H1 (cell line): Measurements from ENCODE around the gene COQ5. TPM values are rescaled to one million over a fixed set of nuclear protein-coding genes. Genes with fewer than 3 reads are reported as not detected.
A peak's percentile ranks its signal among the peaks of the same experiment; 100 is the strongest.

Experiments
- CTCF ChIA-PET: fragments of 300-600 bp; sonication (Branson Sonifier 250); formaldehyde crosslinking; loops from one replicate; lab custom pipeline; 2021; ENCODE audit not compliant: partially characterized antibody; lab: Charles Lee
- POLR2A ChIA-PET: fragments of 300-600 bp; sonication (Branson Sonifier 250); formaldehyde crosslinking; loops from one replicate; lab custom pipeline; 2021; ENCODE audit warnings: inconsistent platforms; ENCODE audit not compliant: partially characterized antibody; lab: Charles Lee
- DNase-seq, 2 experiments: peaks; one replicate each; pipeline versions ENCODE4 v3.0.0 to v3.0.0-alpha.2; 2010 to 2022; ENCODE audit warnings: low spot score in 2 of 2, low read depth in 1 of 2, mixed read lengths in 1 of 2
- FAIRE-seq: peaks from 2 replicates; lab custom pipeline; 2011; peaks lifted over from hg19 to GRCh38; lab: Jason Lieb, UNC
- H2AFZ ChIP-seq: 2 replicates; pipeline ENCODE4 v1.8.1; 2012; ENCODE audit warnings: low read length, inconsistent platforms
- H2AK5ac ChIP-seq: 2 replicates; pipeline ENCODE4 v1.6.1; 2013; ENCODE audit warnings: low read depth, low read length
- H2BK120ac ChIP-seq: replicated peaks from 2 replicates; pipeline ENCODE3; 2013; ENCODE audit warnings: low read depth, low read length, inconsistent platforms
- H2BK12ac ChIP-seq: 2 replicates; pipeline ENCODE4 v1.6.1; 2013; ENCODE audit warnings: low read depth, low read length
- H2BK15ac ChIP-seq: 2 replicates; pipeline ENCODE4 v1.6.1; 2013; ENCODE audit warnings: low read length
- H2BK20ac ChIP-seq: 2 replicates; pipeline ENCODE4 v1.6.1; 2013; ENCODE audit warnings: low read length
- H2BK5ac ChIP-seq: 2 replicates; pipeline ENCODE4 v1.6.1; 2013; ENCODE audit warnings: low read depth, low read length
- H3K14ac ChIP-seq: 2 replicates; pipeline ENCODE4 v1.6.1; 2013; ENCODE audit warnings: inconsistent platforms; ENCODE audit not compliant: insufficient read length
- H3K18ac ChIP-seq: 2 replicates; pipeline ENCODE4 v1.6.1; 2013; ENCODE audit warnings: low read length; ENCODE audit errors: extremely low read depth
- H3K23ac ChIP-seq: 2 replicates; pipeline ENCODE4 v1.6.1; 2013; ENCODE audit warnings: inconsistent platforms; ENCODE audit not compliant: insufficient read length
- H3K23me2 ChIP-seq: 2 replicates; pipeline ENCODE4 v1.6.1; 2013; ENCODE audit warnings: low read depth, low read length
- H3K27ac ChIP-seq: 2 replicates; pipeline ENCODE4 v1.6.1; 2011; ENCODE audit warnings: low read depth, low read length, inconsistent platforms
- H3K27me3 ChIP-seq, 4 experiments: replicated peaks in 1 of 4; 1 replicate in 1 of 4; 2 replicates in 3 of 4; pipeline versions ENCODE4 v1.6.1 to v1.8.1; 2011 to 2013; ENCODE audit warnings: low read length in 3 of 4, mild to moderate bottlenecking in 3 of 4, inconsistent platforms in 2 of 4, mixed read lengths in 2 of 4, moderate library complexity in 1 of 4; ENCODE audit not compliant: control insufficient read depth in 3 of 4, insufficient read depth in 3 of 4; ENCODE audit errors: extremely low read depth in 1 of 4
- H3K36me3 ChIP-seq, 4 experiments: 2 replicates each; pipeline versions ENCODE4 v1.6.1 to v1.8.1; 2011 to 2013; ENCODE audit warnings: mild to moderate bottlenecking in 4 of 4, low read length in 3 of 4, moderate library complexity in 2 of 4, control low read depth in 1 of 4, inconsistent platforms in 1 of 4; ENCODE audit not compliant: insufficient read depth in 4 of 4, control insufficient read depth in 2 of 4
- H3K4ac ChIP-seq: replicated peaks from 2 replicates; pipeline ENCODE3; 2013; ENCODE audit warnings: low read length, low read depth, mixed read lengths, inconsistent platforms; ENCODE audit not compliant: insufficient read length
- H3K4me1 ChIP-seq, 4 experiments: replicated peaks in 1 of 4; 1 replicate in 1 of 4; 2 replicates in 3 of 4; pipeline versions ENCODE4 v1.6.1 to v1.8.1; 2011 to 2013; ENCODE audit warnings: low read length in 3 of 4, inconsistent platforms in 2 of 4, mixed read lengths in 1 of 4; ENCODE audit not compliant: insufficient read depth in 4 of 4, control insufficient read depth in 3 of 4
- H3K4me2 ChIP-seq, 2 experiments: 2 replicates each; pipeline versions ENCODE4 v1.6.1 to v1.8.1; 2011 to 2013; ENCODE audit warnings: low read depth in 2 of 2, low read length in 2 of 2, control low read depth in 1 of 2, inconsistent platforms in 1 of 2, mild to moderate bottlenecking in 1 of 2; ENCODE audit not compliant: insufficient read depth in 1 of 2
- H3K4me3 ChIP-seq, 4 experiments: fragments of 200-600, 300-600 bp in 1 of 4; sonication (generic), shearing (Covaris generic), sonication (Bioruptor Twin) in 1 of 4; 2 replicates each; pipeline versions ENCODE4 v1.5.1 to v1.8.1; 2011 to 2016; ENCODE audit warnings: low read length in 4 of 4, low read depth in 3 of 4, control low read depth in 2 of 4, inconsistent platforms in 2 of 4, mild to moderate bottlenecking in 2 of 4, mixed read lengths in 1 of 4, moderate library complexity in 1 of 4; ENCODE audit not compliant: insufficient read depth in 2 of 4; ENCODE audit errors: extremely low read depth in 1 of 4
- H3K56ac ChIP-seq: replicated peaks from 2 replicates; pipeline ENCODE3; 2013; ENCODE audit warnings: low read depth, mild to moderate bottlenecking, mixed read lengths, low read length, inconsistent platforms; ENCODE audit not compliant: insufficient read length
- H3K79me1 ChIP-seq: 2 replicates; pipeline ENCODE4 v1.6.1; 2013; ENCODE audit warnings: low read depth, low read length, control low read depth
- H3K79me2 ChIP-seq, 2 experiments: 2 replicates each; pipeline versions ENCODE4 v1.6.1 to v1.8.1; 2012 to 2013; ENCODE audit warnings: low read length in 2 of 2, mild to moderate bottlenecking in 2 of 2, inconsistent platforms in 1 of 2; ENCODE audit not compliant: insufficient read depth in 2 of 2, control insufficient read depth in 1 of 2
- H3K9ac ChIP-seq, 4 experiments: replicated peaks in 1 of 4; 1 replicate in 1 of 4; 2 replicates in 3 of 4; pipeline versions ENCODE4 v1.6.1 to v1.8.1; 2011 to 2013; ENCODE audit warnings: low read depth in 3 of 4, low read length in 3 of 4, control low read depth in 2 of 4, mild to moderate bottlenecking in 2 of 4, moderate library complexity in 2 of 4, inconsistent platforms in 1 of 4; ENCODE audit errors: extremely low read depth in 1 of 4
- H3K9me3 ChIP-seq, 2 experiments: 2 replicates each; pipeline versions ENCODE4 v1.6.1 to v1.8.1; 2012 to 2013; ENCODE audit warnings: mild to moderate bottlenecking in 2 of 2, moderate library complexity in 2 of 2, control low read depth in 1 of 2, inconsistent platforms in 1 of 2, low read depth in 1 of 2, low read length in 1 of 2, mixed read lengths in 1 of 2; ENCODE audit not compliant: insufficient read depth in 2 of 2
- H4K20me1 ChIP-seq, 2 experiments: replicated peaks in 1 of 2; 2 replicates each; pipeline versions ENCODE3 to v1.8.1; 2011 to 2013; ENCODE audit warnings: inconsistent platforms in 2 of 2, low read length in 2 of 2, mild to moderate bottlenecking in 1 of 2; ENCODE audit not compliant: insufficient read depth in 2 of 2, control insufficient read depth in 1 of 2
- H4K5ac ChIP-seq: 2 replicates; pipeline ENCODE4 v1.6.1; 2013; ENCODE audit warnings: low read length, low read depth, mixed read lengths, inconsistent platforms; ENCODE audit not compliant: insufficient read length
- H4K8ac ChIP-seq: 2 replicates; pipeline ENCODE4 v1.8.0; 2013; ENCODE audit warnings: mild to moderate bottlenecking, moderate library complexity, low read length, inconsistent platforms; ENCODE audit not compliant: insufficient read depth; ENCODE audit errors: extremely low read depth
- H4K91ac ChIP-seq: replicated peaks from 2 replicates; pipeline ENCODE3; 2013; ENCODE audit warnings: low read length, mixed read lengths, inconsistent platforms; ENCODE audit not compliant: insufficient read length
- WGBS, 2 experiments: shearing (Covaris generic) in 1 of 2; methylation state at CpG; one replicate each; pipeline versions ENCODE4 v1.1.6 to v1.1.7; 2013 to 2015; ENCODE audit warnings: low lambda C conversion rate in 2 of 2, mixed read lengths in 2 of 2, inconsistent platforms in 1 of 2, low coverage in 1 of 2, missing lambda C conversion rate in 1 of 2; ENCODE audit not compliant: insufficient replicate concordance in 2 of 2, insufficient coverage in 1 of 2, insufficient read length in 1 of 2; ENCODE audit errors: extremely low coverage in 1 of 2, missing lambda C conversion rate in 1 of 2; 5-methylcytosine and 5-hydroxymethylcytosine counted together
- polyA plus RNA-seq, 7 experiments: library from polyadenylated mRNA; depleted of rRNA in 3 of 7; stranded (reverse) in 5 of 7; unstranded in 2 of 7; fragments of >200 nt in 5 of 7; fragments of 200-250 nt in 2 of 7; gene quantifications; 1 replicate in 5 of 7; 2 replicates in 1 of 7; 4 replicates in 1 of 7; pipeline versions ENCODE4 v1.2.1 to v1.2.3, GENCODE V29; 2011 to 2013; ENCODE audit warnings: missing spikeins in 2 of 7, mixed read lengths in 2 of 7
- total RNA-seq: library from RNA; stranded (reverse); fragmentation: NEBNext Ultra II Directional; extraction: Animal tissue kit (Norgen Biotek cat#: 25700); gene quantifications from 2 replicates; pipeline ENCODE4 v1.2.1, GENCODE V29; 2021

Gene COQ5
- total and polyA plus RNA-seq, 2 of the 8 experiments (the other 6 are each of a cell fraction or from before 2014, with no cell fraction given): 35.1 to 35.8 TPM

- H3K9ac ChIP-seq: no peak overlapping the region
- no peak overlapping the region for H2BK120ac ChIP-seq
- peaks cover 2% of the 10 kb centered on the region; the same call in 1 of the 2 replicates for H3K79me1 ChIP-seq
- H3K79me2 ChIP-seq: no peaks in the 10 kb centered on the region
- no peak overlapping the region for H2AFZ ChIP-seq
- no peaks in the 10 kb centered on the region for H3K27me3 ChIP-seq
- 91% methylated on average over 1 of the region's 1 CpG; no CpG with 5 or more reads in 1 of the 2 experiments for WGBS, 2 experiments
- POLR2A ChIA-PET: interaction anchor here (0.6 to 4.2 kb wide), 11 partner anchors 10 to 279 kb away, joined by 3 to 25 read pairs (median 4); partner anchors contain the start of genes DYNLL1, RPLP0 and SRSF9
- no peaks in the 10 kb centered on the region for H3K23me2 ChIP-seq
- no peak overlapping the region for H2BK15ac ChIP-seq
- H2AK5ac ChIP-seq: no peak overlapping the region
- H3K4me2 ChIP-seq: no peak overlapping the region
- H3K18ac ChIP-seq: no peak overlapping the region
- H3K23ac ChIP-seq: no peak overlapping the region
- no peak overlapping the region for H3K4me3 ChIP-seq
- peak overlapping the region; percentile 86; the same call in 1 of the 2 replicates for H2BK12ac ChIP-seq
- H4K91ac ChIP-seq: no peak overlapping the region
- H4K20me1 ChIP-seq: peaks cover 0 to 1% of the 10 kb centered on the region in 2 experiments
- H2BK5ac ChIP-seq: no peak overlapping the region
- DNase-seq (no peak), FAIRE-seq (no peak)
- CTCF ChIA-PET: interaction anchor here (0.6 to 1.9 kb wide), 5 partner anchors 10 to 48 kb away, joined by 3 to 5 read pairs (median 4); partner anchors contain the start of gene DYNLL1
- H3K9me3 ChIP-seq: no peaks in the 10 kb centered on the region
- H4K8ac ChIP-seq: no peak overlapping the region
- no peak overlapping the region for H2BK20ac ChIP-seq
- H3K4ac ChIP-seq: no peak overlapping the region
- peaks cover 0 to 5% (median 0%) of the 10 kb centered on the region in 4 experiments; a peak in 1 of 7 replicates for H3K4me1 ChIP-seq
- no peak overlapping the region for H3K56ac ChIP-seq
- H3K27ac ChIP-seq: no peak overlapping the region
- H4K5ac ChIP-seq: no peak overlapping the region
- no peaks in the 10 kb centered on the region for H3K36me3 ChIP-seq
- no peak overlapping the region for H3K14ac ChIP-seq
Observed at GRCh38 chr12:120480211-120480610, 48.7 kb downstream of the COQ5 start.
